ENCODE data around the gene RARB.

Gene RARB

GRCh38 chr3:25581823-25582222 is 153.8 kb downstream of the RARB start:
- no peak overlapping the region for H3K4me2 ChIP-seq (ENCODE audit: low read length)
- TF ChIP-seq CTCF (IDR thresholded peaks at IDR 0.05; ENCODE audit: low read length) (no peak), EZH2 (IDR thresholded peaks at IDR 0.05; ENCODE audit: borderline replicate concordance, low read length) (no peak)
- no peaks in the 10 kb centered on the region for H4K20me1 ChIP-seq (ENCODE audit: insufficient read depth, low read length)
- no peak overlapping the region for H3K4me3 ChIP-seq (ENCODE audit: low read depth, low read length, poor library complexity, severe bottlenecking)
- no peaks in the 10 kb centered on the region for H3K9me3 ChIP-seq (ENCODE audit: low read length)
- H3K27ac ChIP-seq (ENCODE audit: low read depth, low read length, poor library complexity, severe bottlenecking), result no peak overlapping the region
- H3K27me3 ChIP-seq (ENCODE audit: insufficient read depth, low read length), result no peaks in the 10 kb centered on the region
- no peaks in the 10 kb centered on the region for H3K4me1 ChIP-seq (ENCODE audit: insufficient read depth, low read length, severe bottlenecking)
- no peaks in the 10 kb centered on the region for H3F3A ChIP-seq (ENCODE audit: insufficient read depth, low read length)
- no peaks in the 10 kb centered on the region for H3K9me2 ChIP-seq (ENCODE audit: low read depth, low read length)
- H2AFZ ChIP-seq (ENCODE audit: low read length), result no peak overlapping the region
- no peak overlapping the region for H3K9ac ChIP-seq (ENCODE audit: low read length)
- H3K36me3 ChIP-seq (ENCODE audit: insufficient read depth, low read length), result no peaks in the 10 kb centered on the region
- no peaks in the 10 kb centered on the region for H3K79me2 ChIP-seq (ENCODE audit: insufficient read depth, low read length)

- H3K27me3 ChIP-seq (ENCODE audit: insufficient read depth, low read length), result no peaks in the 10 kb centered on the region
- H3K36me3 ChIP-seq (ENCODE audit: insufficient read depth, low read length), result no peaks in the 10 kb centered on the region
- H3K9me2 ChIP-seq (ENCODE audit: low read depth, low read length), result no peaks in the 10 kb centered on the region
- no peaks in the 10 kb centered on the region for H3F3A ChIP-seq (ENCODE audit: insufficient read depth, low read length)
- TF ChIP-seq EZH2 (IDR thresholded peaks at IDR 0.05; ENCODE audit: borderline replicate concordance, low read length) (no peak), CTCF (IDR thresholded peaks at IDR 0.05; ENCODE audit: low read length) (no peak)
- no peaks in the 10 kb centered on the region for H3K9me3 ChIP-seq (ENCODE audit: low read length)
- H3K79me2 ChIP-seq (ENCODE audit: insufficient read depth, low read length), result no peaks in the 10 kb centered on the region
- no peaks in the 10 kb centered on the region for H4K20me1 ChIP-seq (ENCODE audit: insufficient read depth, low read length)
- H3K4me1 ChIP-seq (ENCODE audit: insufficient read depth, low read length, severe bottlenecking), result no peaks in the 10 kb centered on the region
- H3K4me3 ChIP-seq (ENCODE audit: low read depth, low read length, poor library complexity, severe bottlenecking), result no peak overlapping the region
- no peak overlapping the region for H3K4me2 ChIP-seq (ENCODE audit: low read length)
- no peak overlapping the region for H3K27ac ChIP-seq (ENCODE audit: low read depth, low read length, poor library complexity, severe bottlenecking)
- no peak overlapping the region for H2AFZ ChIP-seq (ENCODE audit: low read length)
- H3K9ac ChIP-seq (ENCODE audit: low read length), result no peak overlapping the region
Observed at GRCh38 chr3:25582242-25582641, 154.2 kb downstream of the RARB start.

- Histone ChIP-seq H2AFZ (ENCODE audit: low read length) (no peak overlapping the region), H3F3A (ENCODE audit: insufficient read depth, low read length) (no peaks in the 10 kb centered on the region), H3K4me1 (ENCODE audit: insufficient read depth, low read length, severe bottlenecking) (no peaks in the 10 kb centered on the region), H3K4me3 (ENCODE audit: low read depth, low read length, poor library complexity, severe bottlenecking) (no peak overlapping the region), H3K27me3 (ENCODE audit: insufficient read depth, low read length) (no peaks in the 10 kb centered on the region), H3K27ac (ENCODE audit: low read depth, low read length, poor library complexity, severe bottlenecking) (no peak overlapping the region), H3K9me3 (ENCODE audit: low read length) (no peaks in the 10 kb centered on the region), H3K36me3 (ENCODE audit: insufficient read depth, low read length) (no peaks in the 10 kb centered on the region), H3K79me2 (ENCODE audit: insufficient read depth, low read length) (no peaks in the 10 kb centered on the region), H4K20me1 (ENCODE audit: insufficient read depth, low read length) (no peaks in the 10 kb centered on the region), H3K4me2 (ENCODE audit: low read length) (no peak overlapping the region), H3K9me2 (ENCODE audit: low read depth, low read length) (no peaks in the 10 kb centered on the region), H3K9ac (ENCODE audit: low read length) (no peak overlapping the region)
- TF ChIP-seq CTCF (IDR thresholded peaks at IDR 0.05; ENCODE audit: low read length), result no peak
- no peak for TF ChIP-seq EZH2 (IDR thresholded peaks at IDR 0.05; ENCODE audit: borderline replicate concordance, low read length)
Observed at GRCh38 chr3:25583343-25583742, 155.3 kb downstream of the RARB start.
